Loucy (cell line): Measurements from ENCODE around the gene GLRX5.

ENCODE experiments used
- EZH2phosphoT487 ChIP-seq: fragments of 200-600 bp; IDR thresholded peaks from 2 replicates; pipeline ENCODE4 v1.6.1; 2018; ENCODE audit warnings: antibody characterized with exemption, mild to moderate bottlenecking, moderate library complexity, borderline replicate concordance
- TF ChIP-seq, protein P1 (sequence below): fragments of 200-600 bp; sonication (generic); conservative IDR thresholded peaks from 2 replicates; pipeline ENCODE4 v1.5.1; 2014; ENCODE audit warnings: mild to moderate bottlenecking, antibody characterized with exemption, low read length

DNA sequence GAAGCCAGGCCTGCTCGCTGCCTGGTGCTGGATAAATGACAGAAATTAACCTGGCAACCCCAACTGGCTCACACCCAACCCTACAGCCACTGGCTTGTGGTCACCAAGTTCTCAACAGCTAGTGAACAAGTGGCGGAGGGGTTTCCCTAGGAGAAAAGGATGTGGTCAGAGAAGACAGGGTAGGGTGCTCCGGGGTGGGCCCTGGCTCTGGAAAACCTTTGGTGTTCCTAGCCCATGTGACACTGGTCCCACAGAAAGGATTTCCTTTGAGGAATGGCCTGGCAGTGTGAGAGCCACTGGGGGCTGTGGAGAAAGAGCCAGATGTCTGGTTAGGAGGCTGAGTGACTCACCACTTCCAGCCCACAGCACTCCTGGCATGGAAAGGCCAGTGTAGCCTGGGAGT, 27.1 kb upstream of the GLRX5 start:
- TF ChIP-seq, protein P1, sequence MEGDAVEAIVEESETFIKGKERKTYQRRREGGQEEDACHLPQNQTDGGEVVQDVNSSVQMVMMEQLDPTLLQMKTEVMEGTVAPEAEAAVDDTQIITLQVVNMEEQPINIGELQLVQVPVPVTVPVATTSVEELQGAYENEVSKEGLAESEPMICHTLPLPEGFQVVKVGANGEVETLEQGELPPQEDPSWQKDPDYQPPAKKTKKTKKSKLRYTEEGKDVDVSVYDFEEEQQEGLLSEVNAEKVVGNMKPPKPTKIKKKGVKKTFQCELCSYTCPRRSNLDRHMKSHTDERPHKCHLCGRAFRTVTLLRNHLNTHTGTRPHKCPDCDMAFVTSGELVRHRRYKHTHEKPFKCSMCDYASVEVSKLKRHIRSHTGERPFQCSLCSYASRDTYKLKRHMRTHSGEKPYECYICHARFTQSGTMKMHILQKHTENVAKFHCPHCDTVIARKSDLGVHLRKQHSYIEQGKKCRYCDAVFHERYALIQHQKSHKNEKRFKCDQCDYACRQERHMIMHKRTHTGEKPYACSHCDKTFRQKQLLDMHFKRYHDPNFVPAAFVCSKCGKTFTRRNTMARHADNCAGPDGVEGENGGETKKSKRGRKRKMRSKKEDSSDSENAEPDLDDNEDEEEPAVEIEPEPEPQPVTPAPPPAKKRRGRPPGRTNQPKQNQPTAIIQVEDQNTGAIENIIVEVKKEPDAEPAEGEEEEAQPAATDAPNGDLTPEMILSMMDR: no peak
- no peak for TF ChIP-seq EZH2phosphoT487
